ENCODE results near the gene TRABD2A.

TRABD2A gene

DNA sequence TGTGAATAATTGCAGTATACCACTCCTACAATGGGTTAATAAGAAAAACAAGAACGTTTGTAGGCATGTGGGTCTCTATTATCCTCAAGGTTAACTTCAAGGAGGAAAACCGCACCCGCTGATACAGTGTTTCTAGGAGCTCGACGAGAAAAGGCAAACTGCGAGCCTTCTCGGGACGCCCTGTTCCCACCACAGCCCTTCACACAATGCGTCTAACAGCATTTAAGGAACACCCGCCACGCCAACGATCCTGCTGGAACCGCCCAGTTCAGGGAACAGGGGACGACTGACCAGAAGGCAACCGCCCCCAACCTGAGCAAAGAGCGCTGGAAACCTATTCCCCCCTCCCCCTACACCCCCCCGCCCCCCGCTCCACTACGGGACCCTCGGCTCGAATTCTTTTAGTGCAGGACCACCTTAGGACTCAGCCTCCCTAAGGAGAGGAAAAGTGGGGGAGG lies 23.9 kb upstream of the TRABD2A start:
- DNase-seq (ENCODE audit: low read depth): no peak

- DNase-seq (ENCODE audit: low read depth): no peak
Measured at GRCh38 chr2:84904151-84904550, 23.3 kb upstream of the TRABD2A start.

DNA sequence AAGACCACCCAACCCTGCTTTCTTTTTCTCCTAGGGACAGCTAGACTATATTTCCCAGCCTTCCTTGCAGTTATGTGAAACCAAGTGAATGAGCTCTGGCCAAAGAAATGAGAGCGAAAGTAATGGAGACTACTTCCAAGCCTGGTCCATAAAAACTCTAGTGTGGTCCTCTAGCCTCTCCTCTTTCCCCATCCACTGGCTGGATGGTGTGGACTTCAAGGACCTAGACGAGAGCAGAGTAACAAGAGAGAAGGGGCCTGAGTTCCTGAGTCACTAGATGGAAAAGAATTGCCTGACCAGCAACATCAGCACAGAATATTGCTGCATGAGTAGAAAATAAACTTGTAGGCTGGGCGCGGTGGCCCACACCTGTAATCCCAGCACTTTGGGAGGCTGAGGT lies 21.6 kb upstream of the TRABD2A start:
- DNase-seq (ENCODE audit: low read depth): no peak

DNA sequence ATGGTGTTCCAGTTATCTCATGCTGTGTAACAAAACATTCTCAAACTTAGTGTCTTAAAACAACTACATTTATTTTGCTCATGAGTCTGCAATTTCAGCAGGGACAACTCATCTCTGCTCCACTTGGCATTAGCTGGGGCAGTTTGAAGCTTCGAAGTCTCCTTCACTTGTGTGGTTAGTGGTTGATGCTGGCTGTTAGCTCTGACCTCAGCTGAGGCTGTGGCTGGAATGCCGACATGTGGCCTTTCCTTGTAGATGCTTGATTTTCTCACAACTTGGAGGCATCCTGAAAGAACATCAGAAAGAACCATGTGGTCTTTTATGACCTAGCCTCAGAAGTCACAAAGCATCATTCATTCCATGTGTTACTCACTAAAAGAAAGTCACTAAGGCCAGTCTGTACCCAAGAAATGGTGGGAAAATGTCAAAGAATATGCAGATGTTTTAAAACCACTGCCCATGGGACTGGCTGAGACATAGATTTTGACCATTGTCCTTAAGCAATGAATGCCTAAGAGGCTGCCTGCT lies 20.8 kb upstream of the TRABD2A start:
- no peak for DNase-seq (ENCODE audit: low read depth)

GRCh38 chr2:84900971-84901370 lies 20.1 kb upstream of the TRABD2A start:
- DNase-seq (ENCODE audit: low read depth): no peak

- no peak for DNase-seq (ENCODE audit: low read depth)
Measured at GRCh38 chr2:84899304-84900204, 18.7 kb upstream of the TRABD2A start.

- DNase-seq (ENCODE audit: low read depth): no peak
Measured at GRCh38 chr2:84897773-84898172, 16.9 kb upstream of the TRABD2A start.

GRCh38 chr2:84896567-84896966 lies 15.7 kb upstream of the TRABD2A start:
- DNase-seq (ENCODE audit: low read depth): no peak

DNA sequence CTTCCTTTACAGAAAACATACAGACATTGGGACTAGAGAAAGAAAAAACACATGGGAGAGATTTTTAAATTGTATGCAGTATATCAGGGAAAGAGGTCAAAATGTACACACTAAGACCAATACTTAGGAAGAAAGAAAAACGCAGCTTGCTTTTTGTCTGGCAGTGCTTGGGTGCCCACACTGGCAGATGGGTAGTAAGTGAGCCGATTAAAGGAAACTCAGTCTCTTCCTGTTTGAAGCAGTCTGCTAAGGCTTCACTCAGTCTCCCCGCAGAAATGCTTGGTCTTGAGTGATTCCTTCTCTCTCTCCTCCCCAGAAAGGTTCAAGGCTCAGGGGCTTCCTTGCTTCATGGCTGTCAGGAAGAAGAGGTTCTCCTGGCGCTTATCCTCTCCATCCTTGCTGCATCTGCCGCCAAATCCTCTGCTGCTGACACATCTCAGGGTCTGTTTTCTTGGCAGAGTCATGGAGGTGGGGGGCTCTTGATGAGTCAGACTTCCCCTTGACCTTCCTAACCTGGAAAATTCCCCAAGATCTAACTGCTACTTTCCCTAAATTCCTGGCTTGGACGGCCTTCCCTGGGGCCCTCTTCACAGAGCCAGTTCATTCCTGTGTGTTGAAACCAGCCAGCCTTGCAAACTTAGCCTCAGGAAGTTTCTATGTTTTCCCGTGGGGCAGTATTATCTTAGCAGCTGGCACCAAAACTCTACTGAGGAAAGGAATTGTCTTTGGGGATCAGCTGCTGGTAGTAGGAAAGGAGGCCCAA lies 14.1 kb upstream of the TRABD2A start:
- DNase-seq (ENCODE audit: low read depth): no peak

DNA sequence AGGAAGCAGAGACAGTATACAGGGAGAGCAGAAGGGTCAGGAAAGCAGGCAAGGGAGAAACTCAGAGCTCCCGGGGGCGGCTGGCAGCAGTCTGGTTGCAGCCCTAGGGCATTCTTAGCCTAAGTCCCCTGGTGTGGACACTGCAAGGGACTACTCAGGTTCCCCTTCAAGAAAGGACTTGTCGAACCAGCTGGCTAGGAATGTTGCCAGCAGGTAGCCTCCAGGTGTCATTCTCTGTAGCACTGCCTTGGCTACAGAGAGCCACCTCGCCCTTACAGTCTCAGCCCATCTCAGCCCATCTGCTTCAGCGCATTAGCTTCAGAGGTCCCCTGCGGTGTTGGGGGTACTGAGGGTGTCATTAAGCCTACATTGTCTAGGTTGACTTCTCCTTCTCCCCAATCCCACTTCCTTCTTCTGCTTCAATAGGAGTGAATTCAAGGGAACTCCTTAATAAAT lies 13.3 kb upstream of the TRABD2A start:
- no peak for DNase-seq (ENCODE audit: low read depth)

DNA sequence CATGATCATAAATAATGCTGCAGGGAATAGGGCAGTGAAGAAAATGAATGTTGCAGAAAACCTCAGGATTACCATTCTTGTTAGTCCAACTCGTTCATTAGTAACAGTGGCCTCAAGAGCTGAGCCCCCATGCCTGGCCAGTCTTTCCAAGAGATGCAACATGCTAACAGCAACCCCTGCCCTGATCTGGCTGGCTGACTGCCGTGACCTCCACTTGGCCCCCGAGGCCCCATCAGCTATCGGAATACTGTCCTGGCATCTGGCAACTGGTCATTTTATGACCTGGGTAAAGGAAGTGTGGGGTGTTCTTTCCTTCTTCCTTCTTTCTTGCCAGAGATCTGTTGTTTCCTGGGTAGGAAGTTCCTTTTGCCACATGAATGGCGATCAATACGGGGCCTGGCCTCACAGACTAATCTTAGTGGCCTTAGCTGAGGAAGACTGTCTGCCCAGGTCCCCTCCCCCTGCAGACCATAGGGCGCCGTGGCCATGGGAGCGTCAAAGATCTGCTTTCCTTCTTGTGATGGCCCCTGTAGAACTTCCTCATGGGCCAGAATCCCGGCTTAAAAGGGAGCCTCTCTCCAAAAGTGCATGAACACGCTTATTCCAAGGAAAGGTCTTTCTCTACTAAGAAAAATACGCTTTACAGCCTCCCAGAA lies 10.6 kb upstream of the TRABD2A start:
- DNase-seq (ENCODE audit: low read depth): no peak

DNA sequence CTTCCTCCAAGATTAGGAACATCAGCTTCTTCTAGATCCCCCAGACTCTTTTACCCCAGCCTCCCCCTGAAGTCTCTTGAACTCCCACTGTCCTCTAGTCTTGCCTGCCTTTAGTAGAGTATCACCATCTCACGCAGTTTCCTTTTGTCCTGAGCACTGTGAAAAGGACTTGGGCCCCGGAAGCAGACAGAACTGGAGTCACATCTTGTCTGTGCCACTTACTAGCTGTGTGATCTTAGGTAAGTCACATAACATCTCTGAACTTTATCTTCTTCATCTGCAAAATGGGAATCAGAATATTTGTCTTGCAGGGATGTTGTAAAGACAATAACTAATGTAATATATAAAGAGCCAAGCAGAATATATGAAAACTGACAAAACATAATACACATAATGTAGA lies 8.4 kb upstream of the TRABD2A start:
- DNase-seq (ENCODE audit: low read depth): no peak

- peak; percentile 45 for DNase-seq (ENCODE audit: low read depth)
Measured at GRCh38 chr2:84888401-84889276, 7.8 kb upstream of the TRABD2A start.

DNA sequence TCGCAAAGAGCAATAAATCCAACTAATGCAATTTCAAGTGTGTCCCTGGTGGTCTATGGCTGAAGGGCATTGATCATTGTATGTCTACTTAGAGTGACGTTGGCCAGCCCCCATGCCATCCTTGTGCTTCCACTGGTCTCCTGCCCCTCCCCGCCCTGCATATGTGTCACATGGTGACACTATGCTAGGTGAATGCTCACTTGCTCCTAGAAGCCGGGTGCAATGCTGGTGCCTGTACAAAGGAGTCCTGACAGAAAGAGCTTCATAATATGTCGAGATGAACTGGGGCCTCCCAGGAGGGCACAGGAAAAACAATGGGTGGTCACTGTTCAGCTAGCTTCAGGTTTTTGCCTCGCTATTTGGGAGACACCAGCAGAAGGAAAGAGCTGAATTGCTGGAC lies 5.9 kb upstream of the TRABD2A start:
- DNase-seq (ENCODE audit: low read depth): no peak

DNA sequence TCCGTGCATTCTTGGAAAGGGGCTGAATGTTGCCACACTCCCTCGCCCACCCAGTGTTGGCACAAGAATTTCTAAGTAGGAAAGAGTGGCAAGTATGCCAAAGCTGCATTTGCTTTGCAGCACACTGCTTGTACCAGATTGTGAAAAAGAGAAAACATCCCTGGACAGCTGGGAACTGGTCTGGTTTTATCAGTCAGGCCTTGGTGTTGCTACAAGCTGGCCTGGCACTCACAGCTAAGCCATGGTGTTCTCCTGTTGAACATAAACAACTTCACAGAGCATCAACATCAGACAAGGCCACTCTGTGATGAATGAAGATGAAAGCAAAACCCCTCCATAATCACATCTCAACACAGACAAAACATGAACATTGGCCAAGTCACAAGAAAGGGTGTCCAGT lies 4.2 kb upstream of the TRABD2A start:
- DNase-seq (ENCODE audit: low read depth): no peak

DNA sequence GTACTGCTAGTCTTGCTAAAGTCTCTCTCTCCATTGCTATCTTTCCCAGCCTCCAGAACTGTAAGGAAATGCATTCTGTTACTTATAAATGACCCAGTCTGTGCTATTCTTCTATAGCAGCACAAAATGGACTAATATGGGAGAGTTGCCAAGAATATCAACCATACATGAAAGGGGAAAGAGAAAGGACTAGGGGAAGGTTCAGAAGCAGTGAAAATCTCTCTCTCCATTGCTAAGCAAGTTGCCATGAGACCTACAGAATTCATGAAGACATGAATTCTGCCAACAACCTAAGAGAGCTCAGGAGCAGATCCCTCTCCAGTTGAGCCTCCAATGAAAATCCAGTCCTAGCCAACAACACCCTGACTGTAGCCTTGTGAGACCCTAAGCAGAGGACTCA lies 3.6 kb upstream of the TRABD2A start:
- DNase-seq (ENCODE audit: low read depth): no peak

- DNase-seq (ENCODE audit: low read depth): no peak
Measured at GRCh38 chr2:84882775-84883550, 2.1 kb upstream of the TRABD2A start.

GRCh38 chr2:84882414-84882738 lies 1.5 kb upstream of the TRABD2A start:
- DNase-seq (ENCODE audit: low read depth): no peak

GRCh38 chr2:84881581-84882413 lies 913 bp upstream of the TRABD2A start:
- DNase-seq (ENCODE audit: low read depth): peak; percentile 82

DNA sequence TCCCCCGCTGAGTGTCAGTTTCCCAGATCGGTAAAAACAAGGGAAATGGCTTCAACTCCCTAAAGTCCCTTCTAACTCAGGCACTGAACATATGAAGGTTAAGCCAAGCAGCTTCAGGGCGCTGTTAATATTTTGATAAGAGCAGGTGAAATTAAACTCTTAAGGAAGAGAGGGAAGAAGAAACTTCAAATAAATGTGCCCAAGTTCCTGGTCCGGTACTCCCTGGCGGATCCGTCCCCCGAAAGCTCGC lies 564 bp downstream of the TRABD2A start:
- DNase-seq (ENCODE audit: low read depth): no peak

Measured in activated gamma-delta T cell treated with anti-CD3 and anti-CD28 coated beads, Interleukin-2, amount 50 U/mL, for 16 hours (primary cell).